NCI-H748 treated with DMSO at 0.1 percent for 48 hours (cell line): ENCODE measurements around the gene PHYKPL.
"Not testable (repeated sequence)": the region's sequence is repeated elsewhere in the genome, so short reads cannot be mapped to it uniquely, and the experiment has no call there.

Experiments
- DNase-seq: peaks from one replicate; lab custom pipeline; 2025; lab: John Stamatoyannopoulos, UW

Gene PHYKPL

DNA sequence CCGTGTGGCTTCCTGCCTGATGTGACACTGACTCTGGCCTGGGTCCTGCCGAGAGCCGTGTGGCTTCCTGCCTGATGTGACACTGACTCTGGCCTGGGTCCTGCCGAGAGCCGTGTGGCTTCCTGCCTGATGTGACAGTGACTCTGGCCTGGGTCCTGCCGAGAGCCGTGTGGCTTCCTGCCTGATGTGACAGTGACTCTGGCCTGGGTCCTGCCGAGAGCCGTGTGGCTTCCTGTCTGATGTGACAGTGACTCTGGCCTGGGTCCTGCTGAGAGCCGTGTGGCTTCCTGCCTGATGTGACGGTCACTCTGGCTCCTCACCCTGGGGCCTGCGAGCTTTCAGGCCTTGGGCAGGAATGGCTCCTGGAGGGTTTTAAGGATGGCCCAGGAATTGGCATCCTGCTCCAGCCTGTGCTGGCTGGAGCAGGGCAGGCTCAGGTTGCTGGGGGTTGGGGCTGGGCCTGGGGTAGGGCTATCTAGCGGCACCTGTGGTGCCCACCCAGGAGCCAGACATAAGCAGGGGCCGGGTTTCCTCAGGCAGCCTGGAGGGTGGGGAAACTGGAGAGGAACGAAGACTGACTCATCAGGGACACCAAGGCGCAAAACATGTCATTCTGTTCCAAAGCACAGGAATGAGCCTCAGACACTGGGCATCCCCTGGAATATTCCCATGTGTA lies 7.2 kb upstream of the PHYKPL start:
- DNase-seq, result not testable (repeated sequence)

DNA sequence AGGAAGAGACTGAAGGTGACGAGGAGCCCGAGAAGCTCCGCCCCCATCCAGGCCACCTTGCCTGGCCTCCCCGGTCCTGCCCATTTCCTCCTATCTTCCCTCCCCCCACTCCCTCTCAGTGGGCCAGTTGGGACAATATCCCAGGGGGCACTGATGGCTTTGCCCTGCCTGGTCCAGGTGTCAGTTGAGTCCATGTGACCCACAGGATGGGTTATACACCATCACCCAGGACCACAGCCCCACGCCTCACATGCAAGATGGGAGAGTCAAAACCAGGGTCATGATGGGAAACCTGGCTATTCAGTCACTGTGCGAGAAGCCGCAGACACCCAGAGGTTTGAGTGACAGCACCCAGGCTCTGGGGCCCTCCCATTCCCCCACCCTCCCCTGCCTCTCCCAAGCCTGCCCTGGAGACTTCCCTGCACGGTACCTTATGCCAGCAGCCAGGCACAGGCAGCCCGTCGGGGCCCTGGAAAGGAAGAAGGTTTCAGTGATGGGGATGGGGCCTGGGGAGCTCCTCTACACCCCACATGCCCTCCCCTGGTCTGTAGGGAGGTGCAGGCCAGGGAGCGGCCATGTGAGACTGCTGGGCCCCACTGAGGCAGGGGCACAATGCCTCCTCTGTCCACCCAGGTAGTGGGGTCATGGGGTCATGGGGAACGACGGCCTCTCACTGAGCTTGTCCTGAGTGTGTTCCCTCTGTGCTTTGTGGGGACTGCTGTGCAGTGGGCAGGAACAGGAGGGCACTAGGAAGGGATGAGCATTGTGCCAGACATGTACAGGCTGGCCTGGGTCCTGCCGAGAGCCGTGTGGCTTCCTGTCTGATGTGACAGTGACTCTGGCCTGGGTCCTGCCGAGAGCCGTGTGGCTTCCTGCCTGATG lies 6.3 kb upstream of the PHYKPL start:
- DNase-seq, result no peak

DNA sequence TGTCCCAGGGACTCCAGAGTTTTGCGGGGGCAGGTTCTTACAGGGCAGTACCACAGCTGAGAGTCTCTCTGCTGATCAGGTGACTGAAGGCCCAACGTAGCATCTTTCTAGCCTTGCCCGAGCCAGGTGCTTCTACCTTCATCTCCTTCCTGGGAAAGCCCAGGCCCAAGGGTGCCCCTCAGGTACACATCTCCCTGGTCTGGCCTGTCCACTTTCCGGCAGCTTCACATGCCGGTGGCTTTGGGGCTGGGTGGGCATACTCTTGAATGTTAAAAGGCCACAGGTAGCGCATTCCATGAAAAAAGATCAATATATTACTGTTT lies 5.7 kb upstream of the PHYKPL start:
- DNase-seq, result no peak

- no peak for DNase-seq
These were observed 5.1 kb upstream of the PHYKPL start for GRCh38 chr5:178237431-178238312.

DNA sequence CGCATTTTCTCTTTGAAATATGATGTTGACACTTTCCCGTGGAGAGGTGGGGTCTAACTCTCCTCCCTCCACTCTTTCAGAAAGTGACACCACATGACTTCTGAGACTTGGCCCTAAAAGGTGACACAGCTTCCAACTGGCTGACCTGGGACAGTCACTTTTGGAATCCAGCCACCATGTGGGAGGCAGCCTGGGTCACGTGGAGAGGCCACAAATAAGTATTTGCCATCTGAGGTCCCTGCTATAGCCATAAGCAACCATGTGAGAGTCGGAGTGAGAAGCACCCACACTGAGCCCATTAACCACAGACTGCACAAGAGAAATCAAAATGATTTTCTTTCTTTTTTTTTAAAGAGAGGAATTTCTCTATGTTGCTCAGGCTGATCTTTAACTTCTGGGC lies 4.1 kb upstream of the PHYKPL start:
- no peak for DNase-seq

- DNase-seq, result no peak
These were observed 3.5 kb upstream of the PHYKPL start for GRCh38 chr5:178236126-178236525.

DNA sequence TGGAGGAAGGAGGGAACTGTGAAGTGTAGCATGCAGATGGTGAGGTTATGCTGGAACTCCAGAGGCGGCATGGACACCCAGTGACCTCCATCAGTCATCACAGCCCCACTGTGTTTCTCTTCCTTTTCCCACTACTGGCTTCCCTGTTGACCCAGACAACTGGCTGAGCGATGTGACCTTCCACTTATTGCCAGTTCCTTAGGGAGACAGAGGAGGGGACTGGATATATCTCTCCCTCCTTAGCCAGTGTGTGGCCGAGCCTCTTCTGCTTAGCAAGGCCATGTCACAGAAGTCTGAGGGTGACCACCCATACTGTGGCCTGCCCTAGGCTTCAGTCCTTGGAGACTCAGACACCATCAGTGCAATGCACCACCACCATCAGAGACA lies 3.0 kb upstream of the PHYKPL start:
- DNase-seq, result no peak

DNA sequence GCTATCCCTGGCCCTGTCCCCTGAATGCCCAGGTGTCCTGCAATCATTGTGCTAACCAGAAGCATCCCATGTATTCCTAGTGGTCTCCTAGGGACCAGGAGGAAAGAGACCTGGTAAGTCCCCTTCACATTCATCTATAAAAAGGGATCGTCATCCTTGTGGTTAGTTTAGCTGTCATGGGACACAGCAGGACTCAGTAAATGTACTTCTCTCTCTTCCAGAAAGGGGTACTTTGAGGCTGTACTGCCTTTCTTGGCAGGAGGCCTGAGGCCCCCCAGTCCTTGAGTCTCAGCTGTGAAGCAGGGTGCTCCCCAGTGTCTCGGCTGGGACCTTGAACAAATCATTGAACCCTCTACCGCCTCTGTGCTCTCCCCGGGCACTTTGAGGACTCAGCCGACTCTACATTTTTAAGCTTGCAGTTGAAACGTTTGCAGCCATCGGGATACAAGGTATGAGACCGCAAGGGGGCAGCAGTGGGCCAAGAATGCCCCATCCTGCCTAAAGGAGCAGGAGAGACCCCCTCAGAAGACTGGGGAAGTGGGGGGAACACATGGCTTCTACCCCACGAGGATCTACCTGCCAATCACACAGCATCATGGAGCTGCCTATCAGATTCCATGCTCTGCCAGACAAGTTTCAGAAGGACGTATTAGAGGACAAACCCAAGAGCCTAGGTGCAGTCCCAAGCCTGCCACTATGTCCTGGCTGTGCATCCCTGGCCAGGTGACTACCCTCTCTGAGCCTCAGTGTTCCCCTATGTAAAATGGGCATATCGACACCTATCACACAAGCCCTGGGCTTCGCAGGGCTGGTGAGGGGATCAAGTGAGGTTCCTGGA lies 2.4 kb upstream of the PHYKPL start:
- DNase-seq, result peak; percentile 27

DNA sequence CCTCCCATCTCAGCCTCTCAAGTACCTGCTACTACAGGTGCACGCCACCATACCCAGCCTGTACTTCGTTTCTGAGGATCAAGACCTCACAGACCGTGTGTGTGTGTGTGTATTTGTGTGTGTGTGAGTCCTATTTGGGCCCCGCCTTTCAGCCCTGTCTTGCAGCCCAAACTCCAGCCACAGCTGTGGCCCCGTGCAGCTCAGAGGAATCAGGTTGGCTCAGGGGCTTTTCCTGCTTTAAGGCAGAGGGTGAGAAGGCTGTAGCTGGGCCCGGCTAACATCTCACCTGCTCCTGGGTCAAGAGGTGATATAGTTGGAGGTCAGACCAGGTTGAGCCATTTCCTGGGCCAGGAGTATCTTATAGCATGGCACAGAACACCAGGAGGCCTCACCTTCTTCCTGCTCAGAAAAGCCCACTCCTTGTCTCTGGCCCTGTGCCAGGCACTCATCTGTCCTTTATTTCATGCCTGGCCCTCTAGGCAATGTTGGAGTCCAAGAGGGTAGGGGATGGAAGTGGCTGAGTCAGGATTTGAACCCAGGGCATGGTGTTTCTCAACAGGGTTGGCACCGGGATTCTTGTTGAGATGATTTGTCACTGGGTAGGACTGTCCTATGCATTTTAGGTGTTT lies 1.6 kb upstream of the PHYKPL start:
- DNase-seq, result no peak

- no peak for DNase-seq
These were observed 373 bp upstream of the PHYKPL start for GRCh38 chr5:178232920-178233429.

DNA sequence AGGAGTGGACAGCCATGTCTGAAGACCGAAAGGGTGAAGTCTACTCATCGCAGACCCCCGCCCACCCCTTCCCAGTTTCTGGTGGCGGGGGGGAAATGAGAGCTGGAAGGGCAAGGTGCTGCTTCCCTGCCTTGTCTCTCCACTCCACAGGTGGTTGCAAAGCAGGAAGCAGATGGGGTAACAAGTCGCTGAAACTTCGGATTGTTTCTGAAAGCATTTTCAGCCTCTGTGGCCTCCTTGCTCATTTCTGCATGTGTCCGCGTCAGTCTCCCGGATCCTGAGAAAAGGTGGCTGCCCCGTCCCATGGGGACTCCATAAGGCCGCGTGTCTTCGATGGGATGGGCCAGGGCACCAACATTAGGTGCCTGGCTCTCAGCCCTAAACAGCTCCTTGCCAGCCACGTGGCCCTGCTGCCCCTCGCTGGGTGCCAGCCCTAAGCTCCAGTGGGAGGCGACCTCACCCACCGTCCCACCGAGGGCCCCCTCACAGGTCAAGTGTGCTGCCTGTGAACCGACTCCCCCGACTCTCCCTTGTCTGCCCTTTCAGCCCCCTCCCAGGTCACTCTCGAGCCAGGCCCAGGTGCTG lies 971 bp downstream of the PHYKPL start:
- DNase-seq, result no peak

DNA sequence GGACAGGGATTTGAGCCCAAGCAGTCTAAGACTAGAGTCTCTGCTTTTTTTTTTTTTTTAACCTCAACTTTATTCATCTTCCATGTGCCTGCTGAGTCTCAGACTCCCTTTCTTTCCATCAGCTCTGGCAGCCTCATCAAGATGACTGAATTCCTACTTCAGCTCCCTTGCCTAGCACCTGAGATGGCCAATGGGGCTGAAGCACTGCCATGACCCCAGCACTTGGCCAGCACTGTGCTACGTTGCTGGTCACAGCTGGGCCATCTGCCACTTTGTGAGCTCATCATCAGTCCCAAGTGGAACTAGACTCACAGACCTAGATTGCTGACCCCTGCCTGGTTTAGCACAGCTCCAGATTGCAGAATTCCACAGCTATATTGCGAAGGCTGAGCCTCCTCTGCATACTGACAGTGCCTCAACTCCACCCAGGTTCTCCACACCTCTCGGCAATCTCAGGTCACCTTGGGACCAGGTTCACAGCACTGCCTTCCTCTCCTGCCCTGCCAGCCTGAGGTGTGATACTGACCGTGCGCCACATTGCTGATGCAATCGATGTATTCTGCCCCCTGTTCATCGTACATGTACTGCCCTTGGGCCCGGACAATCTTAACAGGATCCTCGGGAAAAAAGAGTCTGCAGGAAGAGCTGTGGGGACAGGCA lies 1.6 kb downstream of the PHYKPL start:
- DNase-seq, result no peak

GRCh38 chr5:178229861-178230260 lies 2.7 kb downstream of the PHYKPL start:
- DNase-seq, result no peak

DNA sequence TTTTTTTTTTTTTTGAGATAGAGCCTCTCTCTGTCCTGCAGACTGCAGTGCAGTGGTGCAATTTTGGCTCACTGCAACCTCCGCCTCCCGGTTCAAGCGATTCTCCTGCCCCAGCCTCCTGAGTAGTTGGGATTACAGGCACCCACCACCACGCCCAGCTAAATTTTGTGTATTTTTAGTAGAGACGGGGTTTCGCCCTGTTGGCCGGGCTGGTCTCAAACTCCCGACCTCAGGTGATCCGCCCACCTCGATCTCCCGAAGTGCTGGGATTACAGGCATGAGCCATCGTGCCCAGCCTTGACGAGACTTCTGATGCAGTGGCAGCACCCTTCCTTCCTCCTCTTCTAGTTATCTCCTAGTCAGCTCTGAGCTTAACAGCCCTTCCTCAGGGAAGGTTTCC lies 3.5 kb downstream of the PHYKPL start:
- DNase-seq, result not testable (repeated sequence)

GRCh38 chr5:178228609-178229008 lies 4.0 kb downstream of the PHYKPL start:
- DNase-seq, result no peak

DNA sequence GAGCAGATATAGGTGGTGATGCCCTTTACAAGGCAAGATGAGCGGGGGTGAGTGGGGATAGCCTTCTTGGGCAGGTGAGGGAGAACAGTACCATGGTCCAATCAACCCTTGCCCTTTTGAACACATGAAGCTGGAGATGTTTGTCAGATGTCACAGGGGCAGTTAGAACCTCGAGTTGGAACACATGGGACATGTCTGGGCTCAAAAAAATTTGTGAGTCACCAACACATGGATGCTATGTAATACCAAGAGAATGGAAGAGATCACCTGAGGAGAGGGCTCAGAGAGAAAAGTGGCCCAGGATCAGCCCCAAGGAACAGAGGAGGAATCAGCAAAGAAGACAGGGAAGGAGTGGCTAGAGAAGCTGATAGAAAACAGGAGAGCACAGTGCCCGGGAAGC lies 4.7 kb downstream of the PHYKPL start:
- no peak for DNase-seq

- DNase-seq, result no peak
These were observed 5.4 kb downstream of the PHYKPL start for GRCh38 chr5:178227138-178227659.

- no peak for DNase-seq
These were observed 7.4 kb downstream of the PHYKPL start for GRCh38 chr5:178225174-178225573.

- DNase-seq, result no peak
These were observed 8.2 kb downstream of the PHYKPL start for GRCh38 chr5:178224403-178224802.

- no peak for DNase-seq
These were observed 8.7 kb downstream of the PHYKPL start for GRCh38 chr5:178223828-178224335.
